BLaER1 (cell line): Measurements from ENCODE around the gene MAGOHB.
"Not testable (repeated sequence)": the region's sequence is repeated elsewhere in the genome, so short reads cannot be mapped to it uniquely, and the experiment has no call there.

Experiments used
- H3K27ac ChIP-seq: shearing (Covaris generic); formaldehyde crosslinking; 2 replicates; pipeline ENCODE4 v1.8.1; 2022
- H3K27me3 ChIP-seq: shearing (Covaris generic); formaldehyde crosslinking; 2 replicates; pipeline ENCODE4 v1.8.1; 2022
- H3K36me3 ChIP-seq: shearing (Covaris generic); formaldehyde crosslinking; 2 replicates; pipeline ENCODE4 v1.8.1; 2022
- H3K4me1 ChIP-seq: shearing (Covaris generic); formaldehyde crosslinking; 2 replicates; pipeline ENCODE4 v1.8.1; 2022
- H3K4me2 ChIP-seq: shearing (Covaris generic); formaldehyde crosslinking; 2 replicates; pipeline ENCODE4 v1.8.1; 2022
- H3K4me3 ChIP-seq: shearing (Covaris generic); formaldehyde crosslinking; 2 replicates; pipeline ENCODE4 v1.8.1; 2022
- H3K9ac ChIP-seq: shearing (Covaris generic); formaldehyde crosslinking; 2 replicates; pipeline ENCODE4 v1.8.1; 2022
- H3K9me3 ChIP-seq: shearing (Covaris generic); formaldehyde crosslinking; 2 replicates; pipeline ENCODE4 v1.8.1; 2022
- H4K20me1 ChIP-seq: shearing (Covaris generic); formaldehyde crosslinking; 2 replicates; pipeline ENCODE4 v1.8.1; 2022
- Cebpa-rat ChIP-seq: shearing (Covaris generic); IDR thresholded peaks from 2 replicates; pipeline ENCODE4 v1.8.1; 2022

The MAGOHB gene

DNA sequence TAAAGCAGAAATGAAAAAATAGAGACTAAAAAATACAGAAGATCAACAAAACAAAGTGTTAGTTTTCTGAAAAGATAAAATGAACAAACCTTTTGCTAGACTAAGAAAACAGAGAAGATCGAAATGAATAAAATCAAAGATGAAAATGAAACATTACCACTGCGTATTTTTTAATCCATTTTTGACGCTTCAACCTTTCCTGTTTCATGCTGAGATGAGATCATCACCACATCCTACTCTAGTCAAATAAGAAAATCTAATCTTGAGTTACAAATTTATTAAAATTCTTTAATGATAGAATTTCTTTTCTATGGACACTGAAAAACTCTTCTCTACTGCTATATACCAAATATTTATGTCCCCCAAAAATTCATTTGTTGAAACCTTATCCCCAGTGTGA lies 30.7 kb downstream of the MAGOHB start:
- Histone ChIP-seq H3K9ac (no peak overlapping the region), H3K4me3 (no peak overlapping the region), H3K4me1 (peaks cover 7% of the 10 kb centered on the region), H4K20me1 (no peaks in the 10 kb centered on the region), H3K4me2 (no peak overlapping the region), H3K36me3 (peaks cover 15% of the 10 kb centered on the region; the same call in 1 of the 2 replicates), H3K9me3 (peaks cover 22% of the 10 kb centered on the region), H3K27me3 (no peaks in the 10 kb centered on the region), H3K27ac (no peak overlapping the region)
- no peak for TF ChIP-seq Cebpa-rat

DNA sequence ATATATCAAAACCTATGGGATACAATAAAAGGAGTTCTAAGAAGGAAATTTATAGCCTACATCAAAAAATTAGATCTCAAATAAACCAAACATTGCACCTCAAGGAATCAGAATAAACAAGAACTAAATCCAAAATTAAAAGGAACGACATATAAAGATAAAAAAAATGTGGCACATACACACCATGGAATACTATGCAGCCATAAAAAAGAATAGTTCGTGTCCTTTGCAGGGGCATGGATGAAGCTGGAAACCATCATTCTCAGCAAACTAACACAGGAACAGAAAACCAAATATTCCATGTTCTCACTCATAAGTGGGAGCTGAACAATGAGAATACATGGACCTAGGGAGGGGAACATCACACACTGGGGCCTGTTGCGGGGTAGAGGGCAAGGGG lies 31.3 kb downstream of the MAGOHB start:
- not testable (repeated sequence) for H3K4me1 ChIP-seq

DNA sequence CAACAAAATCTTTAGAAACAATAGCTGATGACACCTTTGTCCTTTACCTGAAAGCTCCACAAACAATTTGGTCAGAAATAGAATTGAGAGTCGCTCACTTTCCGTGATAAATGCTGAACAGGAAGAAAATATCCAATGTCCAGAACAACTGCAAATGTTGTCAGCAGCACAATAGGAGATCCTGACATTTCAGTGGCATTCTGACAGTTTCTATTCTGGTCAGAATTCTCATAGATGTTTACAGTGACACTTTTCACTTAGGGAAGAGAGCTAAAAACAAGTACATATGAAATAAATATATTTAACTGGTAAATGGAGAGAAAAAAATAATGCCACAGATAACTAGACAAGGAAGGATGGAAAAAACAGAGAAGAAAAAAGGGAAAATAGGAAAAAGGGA lies 39.1 kb downstream of the MAGOHB start:
- Histone ChIP-seq H4K20me1 (no peaks in the 10 kb centered on the region), H3K9me3 (0 out of 2 replicates have a peak, but pooled peaks cover 4% of the 10 kb centered on the region), H3K27ac (no peak overlapping the region), H3K27me3 (no peaks in the 10 kb centered on the region), H3K36me3 (no peaks in the 10 kb centered on the region), H3K4me3 (no peak overlapping the region), H3K9ac (no peak overlapping the region), H3K4me1 (no peaks in the 10 kb centered on the region), H3K4me2 (no peak overlapping the region)
- TF ChIP-seq Cebpa-rat = no peak

More for the DNA sequence above, 31.3 kb downstream of the MAGOHB start:
- H3K27ac ChIP-seq, H3K4me3 ChIP-seq, H3K4me2 ChIP-seq, H3K9ac ChIP-seq, H3K27me3 ChIP-seq, H4K20me1 ChIP-seq: not testable (repeated sequence)
- Histone ChIP-seq H3K9me3 (peaks cover 22% of the 10 kb centered on the region), H3K36me3 (peaks cover 13% of the 10 kb centered on the region; the same call in 1 of the 2 replicates)

DNA sequence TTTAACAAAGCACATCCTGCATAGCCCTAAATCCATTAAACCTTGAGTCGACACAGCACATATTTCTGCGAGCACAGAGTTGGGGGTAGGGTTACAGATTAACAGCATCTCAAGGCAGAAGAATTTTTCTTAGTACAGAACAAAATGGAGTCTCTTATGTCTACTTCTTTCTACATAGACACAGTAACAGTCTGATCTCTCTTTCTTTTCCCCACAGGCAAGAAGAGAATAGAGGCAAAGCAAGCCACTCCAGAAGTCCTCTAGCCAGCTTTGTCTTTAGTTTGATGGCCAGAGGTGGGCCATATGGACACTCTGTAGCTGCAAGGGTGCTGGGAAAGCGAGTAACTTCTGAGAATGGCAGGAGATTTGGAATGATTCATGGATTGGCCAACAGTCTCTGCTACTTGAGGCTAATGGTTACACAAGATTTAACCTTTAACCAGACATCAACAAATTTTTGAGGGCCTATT lies 41.4 kb downstream of the MAGOHB start:
- H3K27me3 ChIP-seq, H3K9ac ChIP-seq, H3K4me3 ChIP-seq, H3K9me3 ChIP-seq, H3K36me3 ChIP-seq, H3K27ac ChIP-seq, H3K4me2 ChIP-seq, H3K4me1 ChIP-seq, H4K20me1 ChIP-seq: not testable (repeated sequence)

DNA sequence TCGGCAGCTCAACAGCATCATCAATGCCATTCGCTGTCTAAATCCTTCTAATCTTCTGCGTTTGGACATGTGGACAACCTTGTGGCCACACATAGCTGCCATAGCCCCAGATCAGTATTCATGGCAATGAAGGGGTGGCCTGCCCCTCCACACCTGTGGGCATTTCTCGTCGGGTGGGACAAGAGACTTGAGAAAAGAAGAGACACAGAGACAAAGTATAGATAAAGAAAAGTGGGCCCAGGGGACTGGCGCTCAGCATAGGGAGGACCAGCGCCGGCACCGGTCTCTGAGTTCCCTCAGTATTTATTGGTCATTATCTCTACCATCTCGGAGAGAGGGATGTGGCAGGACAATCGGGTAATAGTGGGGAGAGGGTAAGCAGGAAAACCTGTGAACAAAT lies 42.3 kb downstream of the MAGOHB start:
- H3K4me1 ChIP-seq = no peaks in the 10 kb centered on the region
- no peak overlapping the region for H3K4me3 ChIP-seq
- no peak overlapping the region for H3K27ac ChIP-seq
- H3K4me2 ChIP-seq = no peak overlapping the region
- no peaks in the 10 kb centered on the region for H3K27me3 ChIP-seq
- H4K20me1 ChIP-seq = no peaks in the 10 kb centered on the region
- H3K9ac ChIP-seq = no peak overlapping the region
- no peaks in the 10 kb centered on the region for H3K36me3 ChIP-seq
- no peak for TF ChIP-seq Cebpa-rat
- H3K9me3 ChIP-seq = 0 out of 2 replicates have a peak, but pooled peaks cover 4% of the 10 kb centered on the region

DNA sequence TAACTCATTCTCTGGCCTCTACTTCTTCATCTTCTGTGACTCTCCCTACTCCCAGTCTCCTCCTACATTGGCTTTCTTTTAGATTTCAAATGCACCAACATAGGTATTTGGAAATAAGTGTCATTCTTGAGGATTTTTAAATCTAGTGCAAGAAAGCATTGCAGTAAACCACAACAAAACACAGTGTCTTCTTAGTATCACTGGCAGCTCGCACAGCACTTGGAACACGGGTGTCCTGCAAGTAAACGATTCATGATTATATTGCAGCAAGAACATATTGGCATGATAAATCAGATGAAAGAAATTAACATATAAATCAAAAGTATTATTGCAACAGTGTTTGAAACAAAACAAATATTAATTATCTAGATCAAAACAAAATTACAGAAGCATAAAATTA lies 45.6 kb downstream of the MAGOHB start:
- no peak overlapping the region for H3K9ac ChIP-seq
- H3K27ac ChIP-seq = no peak overlapping the region
- no peaks in the 10 kb centered on the region for H3K4me1 ChIP-seq
- no peaks in the 10 kb centered on the region for H3K27me3 ChIP-seq
- H3K36me3 ChIP-seq = no peaks in the 10 kb centered on the region
- no peak for TF ChIP-seq Cebpa-rat
- no peaks in the 10 kb centered on the region for H4K20me1 ChIP-seq
- 0 out of 2 replicates have a peak, but pooled peaks cover 4% of the 10 kb centered on the region for H3K9me3 ChIP-seq
- H3K4me2 ChIP-seq = no peak overlapping the region
- H3K4me3 ChIP-seq = no peak overlapping the region

DNA sequence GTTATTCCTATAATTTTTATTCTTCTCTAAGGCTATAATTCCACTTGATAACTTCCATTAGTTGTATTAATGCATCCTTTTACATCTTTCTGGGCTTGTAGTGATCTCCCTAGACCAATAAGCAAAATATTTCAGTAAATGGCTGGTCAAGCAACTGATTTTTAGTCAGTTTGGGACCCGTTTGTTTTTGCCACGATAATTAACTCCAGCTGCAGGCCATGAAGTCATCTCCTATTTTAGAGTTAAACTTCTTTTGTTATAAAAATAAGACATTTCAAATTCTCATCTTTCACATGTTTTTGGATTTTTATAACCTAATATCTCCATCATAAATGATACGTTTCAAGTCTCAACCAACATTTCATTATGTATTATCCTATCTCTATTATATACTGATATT lies 49.4 kb downstream of the MAGOHB start:
- no peaks in the 10 kb centered on the region for H3K9me3 ChIP-seq
- H3K27ac ChIP-seq = no peak overlapping the region
- no peak overlapping the region for H3K4me3 ChIP-seq
- no peak overlapping the region for H3K9ac ChIP-seq
- H3K27me3 ChIP-seq = no peaks in the 10 kb centered on the region
- peaks cover 16% of the 10 kb centered on the region for H3K4me1 ChIP-seq
- no peak for TF ChIP-seq Cebpa-rat
- H3K4me2 ChIP-seq = no peak overlapping the region
- no peaks in the 10 kb centered on the region for H3K36me3 ChIP-seq
- H4K20me1 ChIP-seq = no peaks in the 10 kb centered on the region

DNA sequence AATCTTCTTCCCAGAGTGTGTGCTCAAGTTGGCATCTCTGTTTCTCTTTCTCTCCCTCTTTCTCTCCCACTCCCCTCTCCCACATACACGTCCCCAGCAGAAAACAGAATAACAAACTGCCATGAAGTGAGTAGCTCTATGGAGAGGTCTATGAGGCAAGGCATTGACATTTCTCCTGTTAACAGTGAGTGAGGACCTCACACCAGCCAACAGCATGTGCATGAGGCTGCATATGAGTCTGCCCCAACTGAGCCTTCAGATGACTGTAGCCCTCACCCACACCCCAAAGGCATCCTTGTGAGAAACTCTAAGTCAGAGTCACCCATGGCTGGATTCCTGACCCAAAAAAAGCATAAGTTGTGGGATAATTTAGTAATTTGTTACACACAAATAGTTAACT lies 50.4 kb downstream of the MAGOHB start:
- Histone ChIP-seq H3K4me3 (no peak overlapping the region), H3K4me2 (no peak overlapping the region), H3K27me3 (no peaks in the 10 kb centered on the region), H4K20me1 (no peaks in the 10 kb centered on the region), H3K27ac (no peak overlapping the region), H3K36me3 (no peaks in the 10 kb centered on the region), H3K4me1 (peaks cover 25% of the 10 kb centered on the region), H3K9me3 (no peaks in the 10 kb centered on the region), H3K9ac (no peak overlapping the region)
- TF ChIP-seq Cebpa-rat = no peak

DNA sequence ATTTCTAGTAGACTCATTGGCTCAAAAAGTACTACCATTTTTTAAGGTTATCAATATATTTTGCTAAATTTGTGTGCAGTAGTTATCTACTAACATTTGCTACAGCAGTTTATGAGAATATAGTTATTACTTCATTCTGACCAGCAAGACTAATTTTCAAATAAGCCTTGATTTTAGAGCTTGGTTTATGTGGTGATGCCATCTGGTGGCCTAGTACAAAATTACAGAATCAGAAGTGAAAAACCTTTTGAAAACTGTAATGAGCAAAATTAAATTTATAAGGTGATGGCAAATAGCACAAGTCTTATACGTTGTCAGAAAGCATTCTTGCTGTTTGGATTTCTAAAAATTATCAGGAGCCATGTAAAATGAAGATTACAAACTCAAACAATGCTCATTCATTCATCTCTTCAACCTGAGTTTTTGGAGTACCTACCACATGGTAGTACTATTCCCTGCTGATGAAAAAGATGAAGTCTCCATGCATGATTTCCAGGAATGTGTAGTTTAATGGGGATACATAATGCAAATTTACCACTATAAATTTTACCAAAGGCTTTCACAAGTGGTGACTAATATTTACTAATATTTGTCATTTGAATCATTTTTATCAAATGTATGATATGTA lies 51.0 kb downstream of the MAGOHB start:
- H3K27ac ChIP-seq = no peak overlapping the region

DNA sequence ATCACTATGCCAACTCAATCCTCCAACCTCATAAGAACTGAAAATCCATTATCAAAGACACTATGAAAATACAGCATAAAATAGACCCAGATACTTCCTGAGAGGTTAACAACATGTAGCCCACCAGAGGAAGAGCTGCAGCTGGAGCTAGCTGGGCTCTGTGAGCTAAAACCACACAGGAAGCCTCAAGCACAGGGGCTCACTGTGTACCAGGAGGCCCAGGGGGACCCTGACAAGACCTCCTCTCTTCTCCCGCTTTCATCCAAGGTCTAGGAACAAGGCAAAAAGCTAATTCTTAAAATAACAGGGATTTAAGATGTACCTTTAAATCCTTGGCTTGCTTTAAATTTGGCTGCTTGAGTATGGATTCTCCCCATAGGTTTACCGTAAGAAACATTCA lies 54.2 kb downstream of the MAGOHB start:
- TF ChIP-seq Cebpa-rat = no peak
- no peaks in the 10 kb centered on the region for H4K20me1 ChIP-seq
- peak overlapping the region; percentile 60 for H3K4me2 ChIP-seq
- H3K4me1 ChIP-seq = peaks cover 38% of the 10 kb centered on the region
- H3K9me3 ChIP-seq = no peaks in the 10 kb centered on the region; the same call in 1 of the 2 replicates
- H3K9ac ChIP-seq = no peak overlapping the region
- H3K27ac ChIP-seq = no peak overlapping the region
- no peaks in the 10 kb centered on the region for H3K36me3 ChIP-seq
- no peaks in the 10 kb centered on the region for H3K27me3 ChIP-seq
- H3K4me3 ChIP-seq = no peak overlapping the region

More for the DNA sequence above, 51.0 kb downstream of the MAGOHB start:
- Histone ChIP-seq H3K27me3 (no peaks in the 10 kb centered on the region), H3K4me3 (no peak overlapping the region), H3K4me1 (peaks cover 31% of the 10 kb centered on the region), H3K4me2 (no peak overlapping the region), H3K36me3 (no peaks in the 10 kb centered on the region), H4K20me1 (no peaks in the 10 kb centered on the region), H3K9ac (no peak overlapping the region), H3K9me3 (no peaks in the 10 kb centered on the region)
- TF ChIP-seq Cebpa-rat = no peak

DNA sequence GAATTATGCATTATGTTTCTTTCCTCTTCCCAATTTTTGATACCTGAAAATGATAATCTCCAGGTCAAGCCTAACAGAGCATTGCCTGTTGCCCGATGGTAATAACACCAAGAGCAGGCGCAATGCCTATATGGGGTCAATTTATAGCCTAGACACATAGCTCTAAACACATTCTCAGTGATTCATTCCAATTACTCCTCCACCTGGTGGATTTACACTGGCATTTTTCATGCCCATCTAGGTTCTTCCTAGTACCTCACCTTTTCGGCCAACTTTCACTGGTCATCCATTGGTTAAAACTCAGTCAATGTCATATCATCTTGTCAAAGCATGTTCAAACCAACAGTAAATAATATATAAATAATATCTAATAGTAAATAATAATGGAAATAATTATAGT lies 54.6 kb downstream of the MAGOHB start:
- Histone ChIP-seq H4K20me1 (no peaks in the 10 kb centered on the region), H3K9me3 (no peaks in the 10 kb centered on the region; the same call in 1 of the 2 replicates), H3K27ac (no peak overlapping the region), H3K36me3 (no peaks in the 10 kb centered on the region), H3K4me2 (peak overlapping the region; percentile 60), H3K9ac (no peak overlapping the region), H3K27me3 (no peaks in the 10 kb centered on the region), H3K4me1 (peaks cover 38% of the 10 kb centered on the region), H3K4me3 (no peak overlapping the region)
- no peak for TF ChIP-seq Cebpa-rat
